ENCODE results near the gene C7orf33.
A peak's percentile ranks its signal among the peaks of the same experiment; 100 is the strongest.
"Not testable (repeated sequence)": the region's sequence is repeated elsewhere in the genome, so short reads cannot be mapped to it uniquely, and the experiment has no call there.

The C7orf33 gene

GRCh38 chr7:148571381-148571780 is 19.2 kb upstream of the C7orf33 start:
- no peaks in the 10 kb centered on the region for H4K20me1 ChIP-seq (ENCODE audit: insufficient read depth, low read length)
- no peaks in the 10 kb centered on the region for H3K36me3 ChIP-seq (ENCODE audit: insufficient read depth, low read length)
- no peak overlapping the region for H3K4me3 ChIP-seq (ENCODE audit: low read depth, low read length, poor library complexity, severe bottlenecking)
- no peaks in the 10 kb centered on the region for H3K9me3 ChIP-seq (ENCODE audit: low read length)
- no peak overlapping the region for H2AFZ ChIP-seq (ENCODE audit: low read length)
- H3K9me2 ChIP-seq (ENCODE audit: low read depth, low read length): no peaks in the 10 kb centered on the region
- H3K4me1 ChIP-seq (ENCODE audit: insufficient read depth, low read length, severe bottlenecking): no peaks in the 10 kb centered on the region
- no peak overlapping the region for H3K4me2 ChIP-seq (ENCODE audit: low read length)
- no peak overlapping the region for H3K27ac ChIP-seq (ENCODE audit: low read depth, low read length, poor library complexity, severe bottlenecking)
- H3F3A ChIP-seq (ENCODE audit: insufficient read depth, low read length): no peaks in the 10 kb centered on the region
- peaks cover 4% of the 10 kb centered on the region; the same call in 1 of the 2 replicates for H3K27me3 ChIP-seq (ENCODE audit: insufficient read depth, low read length)
- no peak for TF ChIP-seq EZH2 (IDR thresholded peaks at IDR 0.05; ENCODE audit: borderline replicate concordance, low read length)
- no peak for TF ChIP-seq CTCF (IDR thresholded peaks at IDR 0.05; ENCODE audit: low read length)
- H3K79me2 ChIP-seq (ENCODE audit: insufficient read depth, low read length): no peaks in the 10 kb centered on the region
- no peak overlapping the region for H3K9ac ChIP-seq (ENCODE audit: low read length)

GRCh38 chr7:148572067-148572522 is 18.5 kb upstream of the C7orf33 start:
- no peak overlapping the region for H3K9ac ChIP-seq (ENCODE audit: low read length)
- no peaks in the 10 kb centered on the region for H3K9me3 ChIP-seq (ENCODE audit: low read length)
- TF ChIP-seq CTCF (IDR thresholded peaks at IDR 0.05; ENCODE audit: low read length) (no peak), EZH2 (IDR thresholded peaks at IDR 0.05; ENCODE audit: borderline replicate concordance, low read length) (no peak)
- no peaks in the 10 kb centered on the region for H3K9me2 ChIP-seq (ENCODE audit: low read depth, low read length)
- no peak overlapping the region for H2AFZ ChIP-seq (ENCODE audit: low read length)
- H3K79me2 ChIP-seq (ENCODE audit: insufficient read depth, low read length): no peaks in the 10 kb centered on the region
- no peak overlapping the region for H3K4me2 ChIP-seq (ENCODE audit: low read length)
- H3K36me3 ChIP-seq (ENCODE audit: insufficient read depth, low read length): no peaks in the 10 kb centered on the region
- no peak overlapping the region for H3K4me3 ChIP-seq (ENCODE audit: low read depth, low read length, poor library complexity, severe bottlenecking)
- H4K20me1 ChIP-seq (ENCODE audit: insufficient read depth, low read length): no peaks in the 10 kb centered on the region
- peaks cover 4% of the 10 kb centered on the region; the same call in 1 of the 2 replicates for H3K27me3 ChIP-seq (ENCODE audit: insufficient read depth, low read length)
- H3F3A ChIP-seq (ENCODE audit: insufficient read depth, low read length): no peaks in the 10 kb centered on the region
- H3K4me1 ChIP-seq (ENCODE audit: insufficient read depth, low read length, severe bottlenecking): no peaks in the 10 kb centered on the region
- H3K27ac ChIP-seq (ENCODE audit: low read depth, low read length, poor library complexity, severe bottlenecking): no peak overlapping the region

DNA sequence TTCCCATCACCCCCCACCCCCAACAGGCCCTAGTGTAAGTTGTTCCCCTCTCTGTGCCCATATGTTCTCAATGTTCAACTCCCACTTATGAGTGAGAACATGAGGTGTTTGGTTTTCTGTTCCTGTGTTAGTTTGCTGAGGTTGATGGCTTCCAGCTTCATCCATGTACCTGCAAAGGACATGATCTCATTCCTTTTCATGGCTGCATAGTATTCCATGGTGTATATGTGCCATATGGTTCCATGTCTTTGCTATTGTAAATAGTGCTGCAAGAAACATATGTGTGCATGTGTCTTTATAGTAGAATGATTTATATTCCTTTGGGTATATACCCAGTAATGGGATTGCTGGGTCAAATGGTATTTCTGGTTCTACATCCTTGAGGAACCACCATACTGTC is 17.0 kb upstream of the C7orf33 start:
- not testable (repeated sequence) for H4K20me1 ChIP-seq (ENCODE audit: insufficient read depth, low read length); H3K36me3 ChIP-seq (ENCODE audit: insufficient read depth, low read length); H2AFZ ChIP-seq (ENCODE audit: low read length); H3F3A ChIP-seq (ENCODE audit: insufficient read depth, low read length); H3K9me2 ChIP-seq (ENCODE audit: low read depth, low read length); H3K9me3 ChIP-seq (ENCODE audit: low read length); H3K4me2 ChIP-seq (ENCODE audit: low read length); H3K9ac ChIP-seq (ENCODE audit: low read length); H3K27ac ChIP-seq (ENCODE audit: low read depth, low read length, poor library complexity, severe bottlenecking); H3K79me2 ChIP-seq (ENCODE audit: insufficient read depth, low read length); H3K27me3 ChIP-seq (ENCODE audit: insufficient read depth, low read length); H3K4me1 ChIP-seq (ENCODE audit: insufficient read depth, low read length, severe bottlenecking); H3K4me3 ChIP-seq (ENCODE audit: low read depth, low read length, poor library complexity, severe bottlenecking)

DNA sequence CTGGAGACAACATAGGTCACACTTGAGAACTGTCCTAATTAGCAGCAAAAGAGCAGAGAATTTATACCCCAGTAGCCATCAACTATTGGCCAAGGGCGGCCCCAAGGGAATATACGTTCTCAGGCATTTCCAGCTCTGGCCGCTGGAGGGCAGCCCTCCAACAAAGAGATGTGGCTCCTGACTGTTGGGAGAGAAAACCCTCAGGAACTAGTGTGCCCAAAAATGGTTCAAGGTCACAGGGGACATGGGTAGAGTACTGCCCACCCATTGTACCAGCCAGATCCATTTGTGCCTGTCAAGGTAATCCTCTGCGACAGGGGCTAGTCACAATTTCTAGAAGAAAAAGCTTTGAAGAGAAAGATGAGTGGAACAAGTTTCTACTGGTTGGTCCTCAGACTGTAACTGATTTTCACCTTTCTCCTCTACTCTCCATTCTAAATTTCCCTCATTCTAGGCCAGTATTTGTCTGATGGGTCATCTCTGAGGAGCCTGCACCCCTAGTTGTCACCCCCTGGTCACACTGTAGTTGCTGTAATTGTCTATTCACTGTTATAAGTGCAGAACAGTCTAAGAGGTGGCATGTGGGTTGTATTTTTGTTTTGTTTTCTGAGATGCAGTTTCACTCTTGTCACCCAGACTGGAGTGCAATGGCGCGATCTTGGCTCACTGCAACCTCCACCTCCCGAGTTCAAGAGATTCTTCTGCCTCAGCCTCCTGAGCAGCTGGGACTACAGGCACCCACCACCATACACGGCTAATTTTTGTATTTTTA is 14.7 kb upstream of the C7orf33 start:
- Histone ChIP-seq H3F3A (ENCODE audit: insufficient read depth, low read length) (no peaks in the 10 kb centered on the region), H3K4me2 (ENCODE audit: low read length) (no peak overlapping the region), H3K4me1 (ENCODE audit: insufficient read depth, low read length, severe bottlenecking) (no peaks in the 10 kb centered on the region), H3K36me3 (ENCODE audit: insufficient read depth, low read length) (no peaks in the 10 kb centered on the region), H2AFZ (ENCODE audit: low read length) (no peak overlapping the region), H3K79me2 (ENCODE audit: insufficient read depth, low read length) (no peaks in the 10 kb centered on the region), H4K20me1 (ENCODE audit: insufficient read depth, low read length) (no peaks in the 10 kb centered on the region), H3K27me3 (ENCODE audit: insufficient read depth, low read length) (peaks cover 8% of the 10 kb centered on the region; the same call in 1 of the 2 replicates), H3K4me3 (ENCODE audit: low read depth, low read length, poor library complexity, severe bottlenecking) (no peak overlapping the region), H3K27ac (ENCODE audit: low read depth, low read length, poor library complexity, severe bottlenecking) (no peak overlapping the region), H3K9me3 (ENCODE audit: low read length) (no peaks in the 10 kb centered on the region), H3K9ac (ENCODE audit: low read length) (no peak overlapping the region), H3K9me2 (ENCODE audit: low read depth, low read length) (no peaks in the 10 kb centered on the region)
- TF ChIP-seq EZH2 (IDR thresholded peaks at IDR 0.05; ENCODE audit: borderline replicate concordance, low read length) (no peak), CTCF (IDR thresholded peaks at IDR 0.05; ENCODE audit: low read length) (peak; percentile 98)
